ENCODE results near the gene FBXO28.

FBXO28 gene

DNA sequence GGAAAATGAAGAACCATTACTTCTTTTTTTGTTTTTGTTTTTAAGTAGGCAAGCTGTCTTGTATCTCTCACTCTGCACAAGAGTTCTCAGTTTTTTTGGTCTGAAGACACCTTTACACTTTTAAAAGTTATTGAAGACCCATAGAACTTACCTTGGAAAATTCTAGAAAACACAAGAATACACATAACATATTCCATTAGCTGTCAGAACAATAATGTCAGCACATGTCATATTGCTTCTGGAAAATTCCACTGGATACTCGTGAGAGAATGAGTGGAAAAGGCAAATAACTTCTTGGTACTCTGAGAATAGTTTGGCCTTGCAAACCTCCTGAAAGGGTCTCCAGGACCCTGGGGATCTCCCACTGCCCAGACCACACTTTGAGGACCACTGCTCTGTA, 4.8 kb downstream of the FBXO28 start:
- TF ChIP-seq, protein P1, sequence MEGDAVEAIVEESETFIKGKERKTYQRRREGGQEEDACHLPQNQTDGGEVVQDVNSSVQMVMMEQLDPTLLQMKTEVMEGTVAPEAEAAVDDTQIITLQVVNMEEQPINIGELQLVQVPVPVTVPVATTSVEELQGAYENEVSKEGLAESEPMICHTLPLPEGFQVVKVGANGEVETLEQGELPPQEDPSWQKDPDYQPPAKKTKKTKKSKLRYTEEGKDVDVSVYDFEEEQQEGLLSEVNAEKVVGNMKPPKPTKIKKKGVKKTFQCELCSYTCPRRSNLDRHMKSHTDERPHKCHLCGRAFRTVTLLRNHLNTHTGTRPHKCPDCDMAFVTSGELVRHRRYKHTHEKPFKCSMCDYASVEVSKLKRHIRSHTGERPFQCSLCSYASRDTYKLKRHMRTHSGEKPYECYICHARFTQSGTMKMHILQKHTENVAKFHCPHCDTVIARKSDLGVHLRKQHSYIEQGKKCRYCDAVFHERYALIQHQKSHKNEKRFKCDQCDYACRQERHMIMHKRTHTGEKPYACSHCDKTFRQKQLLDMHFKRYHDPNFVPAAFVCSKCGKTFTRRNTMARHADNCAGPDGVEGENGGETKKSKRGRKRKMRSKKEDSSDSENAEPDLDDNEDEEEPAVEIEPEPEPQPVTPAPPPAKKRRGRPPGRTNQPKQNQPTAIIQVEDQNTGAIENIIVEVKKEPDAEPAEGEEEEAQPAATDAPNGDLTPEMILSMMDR (IDR thresholded peaks at IDR 0.05; ENCODE audit: low read depth, low read length), result no peak
- DNase-seq (ENCODE audit: low read depth, low spot score), result no peak
- H3K4me3 ChIP-seq (ENCODE audit: low read depth, low read length), result no peak overlapping the region
- in situ Hi-C loops (cut with HindIII; ENCODE audit: low sequenced_read_pairs), result no loop called here

DNA sequence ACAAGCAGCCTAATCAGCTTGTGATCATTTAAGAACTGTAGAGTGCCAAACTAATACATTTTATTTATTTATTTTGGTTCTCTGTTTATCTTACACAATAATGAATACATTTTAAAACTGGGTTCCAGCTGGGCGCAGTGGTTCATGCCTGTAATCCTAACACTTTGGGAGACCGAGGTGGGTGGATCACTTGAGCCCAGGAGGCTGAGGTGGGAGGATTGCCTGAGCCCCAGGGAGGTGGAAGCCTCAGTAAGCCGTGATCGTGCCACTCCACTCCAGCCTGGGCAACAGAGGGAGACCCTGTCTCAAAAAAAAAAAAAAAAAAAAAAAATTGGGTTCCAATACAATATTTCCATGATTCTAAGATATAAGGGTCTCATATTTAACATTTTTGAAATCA, 9.2 kb downstream of the FBXO28 start:
- in situ Hi-C loops (cut with HindIII; ENCODE audit: low sequenced_read_pairs), result no loop called here
- no peak for DNase-seq (ENCODE audit: low read depth, low spot score)

DNA sequence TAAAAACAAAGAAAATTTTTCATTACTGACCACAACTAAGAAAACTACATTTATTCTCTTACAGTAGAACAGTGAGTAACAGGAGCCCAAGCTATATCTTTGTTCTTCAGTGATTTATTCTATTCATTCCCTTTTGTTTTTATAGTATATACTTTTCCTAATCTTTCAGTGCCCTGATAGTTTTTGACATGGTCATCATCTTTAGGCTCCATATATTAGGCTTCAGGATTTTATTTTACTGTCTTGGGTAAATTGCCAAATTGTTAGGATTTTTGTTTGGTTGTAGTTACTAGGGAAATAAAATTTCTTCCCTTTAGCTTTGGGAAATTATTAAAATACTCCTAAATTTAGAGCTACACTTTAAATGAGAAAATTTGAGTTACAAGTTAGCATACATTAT, 10.3 kb downstream of the FBXO28 start:
- TF ChIP-seq, protein P1 (IDR thresholded peaks at IDR 0.05; ENCODE audit: low read depth, low read length), result no peak
- DNase-seq (ENCODE audit: low read depth, low spot score), result no peak
- H3K4me3 ChIP-seq (ENCODE audit: low read depth, low read length), result no peak overlapping the region
- in situ Hi-C loops (cut with HindIII; ENCODE audit: low sequenced_read_pairs), result no loop called here

More for the DNA sequence above, 9.2 kb downstream of the FBXO28 start:
- TF ChIP-seq, protein P1 (IDR thresholded peaks at IDR 0.05; ENCODE audit: low read depth, low read length), result no peak
- H3K4me3 ChIP-seq (ENCODE audit: low read depth, low read length), result no peak overlapping the region

DNA sequence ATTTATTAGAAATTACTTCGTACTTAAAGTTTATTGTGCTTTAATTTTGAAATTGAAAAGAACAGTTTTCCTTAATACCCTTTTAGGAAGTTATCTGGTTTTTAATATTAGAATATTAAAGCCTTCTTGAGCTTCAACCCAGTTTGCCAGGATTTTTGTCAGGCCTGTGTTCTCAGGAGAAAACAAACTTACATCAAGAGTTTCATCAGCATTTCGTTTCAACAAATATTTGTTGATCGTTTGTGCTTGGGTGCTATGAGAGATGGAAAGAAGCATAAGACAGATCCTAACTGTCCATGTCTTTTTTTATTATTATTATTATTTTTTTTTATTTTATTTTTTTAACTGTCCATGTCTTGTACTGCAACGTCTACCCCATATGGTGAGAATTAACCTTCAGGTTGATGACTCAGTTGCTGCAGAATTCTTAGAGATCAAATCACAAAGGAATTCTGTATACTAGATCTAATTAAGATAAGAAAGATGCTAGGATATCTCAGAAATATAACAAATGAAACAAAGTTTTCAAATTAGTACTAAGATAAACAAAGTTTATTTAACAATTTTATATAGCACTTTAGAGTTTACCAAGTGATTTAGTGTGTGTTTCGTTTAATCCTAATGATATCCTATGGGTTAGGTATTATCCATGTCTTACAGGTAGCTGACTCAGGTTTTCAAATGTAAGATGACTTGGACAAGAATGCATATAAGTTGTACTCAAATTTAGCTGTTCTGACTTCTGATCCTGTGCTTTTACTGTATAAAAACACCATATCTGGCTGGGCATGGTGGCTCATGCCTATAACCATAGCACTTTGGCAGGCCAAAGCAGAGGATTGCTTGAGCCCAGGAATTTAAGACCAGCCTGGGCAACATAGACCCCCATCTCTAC, 14.3 kb downstream of the FBXO28 start:
- no peak overlapping the region for H3K4me3 ChIP-seq (ENCODE audit: low read depth, low read length)
- DNase-seq (ENCODE audit: low read depth, low spot score), result peak; percentile 72
- TF ChIP-seq, protein P1 (IDR thresholded peaks at IDR 0.05; ENCODE audit: low read depth, low read length), result no peak
- in situ Hi-C loops (cut with HindIII; ENCODE audit: low sequenced_read_pairs), result no loop called here

DNA sequence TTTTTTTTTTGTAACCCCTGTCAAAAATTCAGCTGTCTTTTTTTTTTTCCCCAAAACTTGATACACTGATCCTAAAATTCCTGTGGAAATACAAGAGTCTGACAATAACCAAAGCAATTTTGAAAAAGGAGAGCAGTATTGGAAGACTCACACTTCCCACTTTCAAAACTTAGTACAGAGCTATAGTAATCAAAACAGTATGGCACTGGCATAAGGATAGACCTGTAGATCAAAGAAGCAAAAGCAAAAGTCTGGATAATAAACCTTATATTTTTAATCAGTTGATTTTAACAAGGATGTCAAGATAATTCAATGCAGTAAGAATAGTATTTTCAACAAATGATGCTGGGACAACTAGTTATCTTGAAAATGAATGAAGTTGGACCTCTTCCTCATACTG, 17.3 kb downstream of the FBXO28 start:
- TF ChIP-seq, protein P1 (IDR thresholded peaks at IDR 0.05; ENCODE audit: low read depth, low read length), result no peak
- H3K4me3 ChIP-seq (ENCODE audit: low read depth, low read length), result no peak overlapping the region
- in situ Hi-C loops (cut with HindIII; ENCODE audit: low sequenced_read_pairs), result no loop called here
- no peak for DNase-seq (ENCODE audit: low read depth, low spot score)

DNA sequence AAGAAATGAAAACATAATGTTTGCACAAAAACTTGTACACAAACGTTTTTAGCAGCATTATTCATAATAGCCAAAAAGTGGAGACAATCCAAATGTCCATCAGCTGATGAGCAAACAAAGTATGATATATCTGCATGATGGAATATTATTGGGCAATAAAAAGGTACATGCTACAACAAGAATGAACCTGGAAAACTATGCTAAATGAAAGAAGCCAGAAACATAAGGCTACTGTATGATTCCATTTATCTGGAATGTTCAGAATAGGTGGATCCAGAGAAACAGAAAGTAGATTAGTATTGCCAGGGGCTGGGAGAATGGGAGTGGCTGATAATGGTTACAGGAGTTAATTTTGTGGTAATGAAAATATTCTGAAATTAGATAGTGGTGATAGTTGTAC, 19.0 kb downstream of the FBXO28 start:
- H3K4me3 ChIP-seq (ENCODE audit: low read depth, low read length), result no peak overlapping the region
- TF ChIP-seq, protein P1 (IDR thresholded peaks at IDR 0.05; ENCODE audit: low read depth, low read length), result no peak
- in situ Hi-C loops (cut with HindIII; ENCODE audit: low sequenced_read_pairs), result no loop called here
- DNase-seq (ENCODE audit: low read depth, low spot score), result no peak
